ENCODE data around the gene SULT4A1.

SULT4A1 gene

DNA sequence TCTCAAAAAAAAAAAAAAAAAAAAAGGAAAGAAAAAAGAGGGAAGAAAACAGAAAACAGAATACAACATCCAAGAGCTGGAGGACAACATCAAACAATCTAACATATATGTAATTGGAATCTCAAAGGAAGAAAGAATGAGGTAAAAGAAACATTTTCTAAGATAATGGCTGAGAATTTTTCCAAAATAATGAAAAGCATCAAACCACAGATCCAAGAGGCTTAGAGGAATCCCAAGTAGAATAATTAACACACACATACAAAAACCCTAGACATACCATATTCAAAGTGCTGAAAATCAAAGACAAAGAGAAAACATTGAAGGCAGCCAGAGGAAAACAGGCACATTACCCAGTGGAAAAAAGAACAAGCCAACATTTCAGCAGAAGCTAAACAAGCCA lies 4.9 kb downstream of the SULT4A1 start:
- peaks cover 87% of the 10 kb centered on the region for H3K27me3 ChIP-seq (replicated peaks; ENCODE audit: insufficient read depth, low read length)
- no peak overlapping the region for H3K9ac ChIP-seq (ENCODE audit: low read length)
- no peak overlapping the region for H2AFZ ChIP-seq (ENCODE audit: low read length)
- H3K27ac ChIP-seq (ENCODE audit: low read length): no peak overlapping the region
- no peaks in the 10 kb centered on the region for H3K36me3 ChIP-seq (replicated peaks; ENCODE audit: insufficient read depth, low read length)
- no peaks in the 10 kb centered on the region for H3K9me3 ChIP-seq (replicated peaks; ENCODE audit: insufficient read depth, low read length)
- TF ChIP-seq, protein P1, sequence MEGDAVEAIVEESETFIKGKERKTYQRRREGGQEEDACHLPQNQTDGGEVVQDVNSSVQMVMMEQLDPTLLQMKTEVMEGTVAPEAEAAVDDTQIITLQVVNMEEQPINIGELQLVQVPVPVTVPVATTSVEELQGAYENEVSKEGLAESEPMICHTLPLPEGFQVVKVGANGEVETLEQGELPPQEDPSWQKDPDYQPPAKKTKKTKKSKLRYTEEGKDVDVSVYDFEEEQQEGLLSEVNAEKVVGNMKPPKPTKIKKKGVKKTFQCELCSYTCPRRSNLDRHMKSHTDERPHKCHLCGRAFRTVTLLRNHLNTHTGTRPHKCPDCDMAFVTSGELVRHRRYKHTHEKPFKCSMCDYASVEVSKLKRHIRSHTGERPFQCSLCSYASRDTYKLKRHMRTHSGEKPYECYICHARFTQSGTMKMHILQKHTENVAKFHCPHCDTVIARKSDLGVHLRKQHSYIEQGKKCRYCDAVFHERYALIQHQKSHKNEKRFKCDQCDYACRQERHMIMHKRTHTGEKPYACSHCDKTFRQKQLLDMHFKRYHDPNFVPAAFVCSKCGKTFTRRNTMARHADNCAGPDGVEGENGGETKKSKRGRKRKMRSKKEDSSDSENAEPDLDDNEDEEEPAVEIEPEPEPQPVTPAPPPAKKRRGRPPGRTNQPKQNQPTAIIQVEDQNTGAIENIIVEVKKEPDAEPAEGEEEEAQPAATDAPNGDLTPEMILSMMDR (IDR thresholded peaks at IDR 0.05; ENCODE audit: low read length): no peak
- TF ChIP-seq EZH2 (optimal IDR thresholded peaks at IDR 0.05; ENCODE audit: low read depth, low read length) (no peak), EZH2phosphoT487 (IDR thresholded peaks at IDR 0.05; ENCODE audit: low read length) (no peak)
- no peak for DNase-seq
- no peaks in the 10 kb centered on the region for H4K20me1 ChIP-seq (ENCODE audit: insufficient read depth, low read length)
- no peak overlapping the region for H3K4me2 ChIP-seq (ENCODE audit: low read depth, low read length)
- H3K4me3 ChIP-seq (ENCODE audit: low read length): no peak overlapping the region
- no peaks in the 10 kb centered on the region for H3F3A ChIP-seq (ENCODE audit: insufficient read depth, low read length)
- no peaks in the 10 kb centered on the region for H3K79me2 ChIP-seq (ENCODE audit: low read length)
- no peaks in the 10 kb centered on the region for H3K4me1 ChIP-seq (ENCODE audit: low read length)
- H3K9me2 ChIP-seq (replicated peaks; ENCODE audit: insufficient read depth, low read length): no peaks in the 10 kb centered on the region

GRCh38 chr22:43855431-43855830 lies 6.9 kb downstream of the SULT4A1 start:
- H3K9me2 ChIP-seq (replicated peaks; ENCODE audit: insufficient read depth, low read length): no peaks in the 10 kb centered on the region
- H3K79me2 ChIP-seq (ENCODE audit: low read length): no peaks in the 10 kb centered on the region
- no peaks in the 10 kb centered on the region for H3F3A ChIP-seq (ENCODE audit: insufficient read depth, low read length)
- H3K4me3 ChIP-seq (ENCODE audit: low read length): no peak overlapping the region
- peaks cover 94% of the 10 kb centered on the region for H3K27me3 ChIP-seq (replicated peaks; ENCODE audit: insufficient read depth, low read length)
- H3K36me3 ChIP-seq (replicated peaks; ENCODE audit: insufficient read depth, low read length): no peaks in the 10 kb centered on the region
- DNase-seq: no peak
- H2AFZ ChIP-seq (ENCODE audit: low read length): no peak overlapping the region
- H3K9me3 ChIP-seq (replicated peaks; ENCODE audit: insufficient read depth, low read length): no peaks in the 10 kb centered on the region
- TF ChIP-seq, protein P1 (IDR thresholded peaks at IDR 0.05; ENCODE audit: low read length): no peak
- TF ChIP-seq EZH2phosphoT487 (IDR thresholded peaks at IDR 0.05; ENCODE audit: low read length) (no peak), EZH2 (optimal IDR thresholded peaks at IDR 0.05; ENCODE audit: low read depth, low read length) (no peak)
- H4K20me1 ChIP-seq (ENCODE audit: insufficient read depth, low read length): no peaks in the 10 kb centered on the region
- H3K4me1 ChIP-seq (ENCODE audit: low read length): no peaks in the 10 kb centered on the region
- H3K4me2 ChIP-seq (ENCODE audit: low read depth, low read length): no peak overlapping the region
- no peak overlapping the region for H3K27ac ChIP-seq (ENCODE audit: low read length)
- no peak overlapping the region for H3K9ac ChIP-seq (ENCODE audit: low read length)

DNA sequence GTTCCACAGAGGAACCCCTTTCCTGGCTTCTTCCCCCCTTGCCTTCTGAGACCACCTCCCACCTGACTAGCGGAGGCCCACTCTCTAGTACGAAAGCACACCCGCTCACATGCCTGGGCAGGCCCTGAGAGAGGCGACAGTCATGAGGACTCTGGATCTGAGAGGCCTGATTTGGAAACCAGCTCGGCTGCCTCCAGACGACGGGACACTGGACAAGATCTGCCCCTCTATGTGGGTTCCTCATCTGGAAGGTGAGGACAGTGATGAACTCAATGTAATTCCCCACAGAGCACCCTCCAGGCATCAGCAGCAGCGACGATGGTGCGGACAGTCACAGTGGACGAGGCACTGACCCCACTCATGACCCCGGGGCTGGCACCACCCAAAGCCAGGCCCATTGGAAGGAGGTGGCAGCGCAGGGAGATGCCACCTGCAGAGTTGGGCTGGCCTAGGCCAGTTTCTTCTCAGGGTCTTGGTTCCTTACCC lies 7.5 kb downstream of the SULT4A1 start:
- Histone ChIP-seq H3K4me2 (ENCODE audit: low read depth, low read length) (no peak overlapping the region), H3K9me2 (replicated peaks; ENCODE audit: insufficient read depth, low read length) (no peaks in the 10 kb centered on the region), H3K9me3 (replicated peaks; ENCODE audit: insufficient read depth, low read length) (no peaks in the 10 kb centered on the region), H2AFZ (ENCODE audit: low read length) (no peak overlapping the region), H3K27ac (ENCODE audit: low read length) (no peak overlapping the region), H3K9ac (ENCODE audit: low read length) (no peak overlapping the region), H4K20me1 (ENCODE audit: insufficient read depth, low read length) (no peaks in the 10 kb centered on the region), H3K4me3 (ENCODE audit: low read length) (no peak overlapping the region), H3K79me2 (ENCODE audit: low read length) (no peaks in the 10 kb centered on the region), H3K27me3 (replicated peaks; ENCODE audit: insufficient read depth, low read length) (peaks cover 94% of the 10 kb centered on the region), H3F3A (ENCODE audit: insufficient read depth, low read length) (no peaks in the 10 kb centered on the region), H3K4me1 (ENCODE audit: low read length) (no peaks in the 10 kb centered on the region), H3K36me3 (replicated peaks; ENCODE audit: insufficient read depth, low read length) (no peaks in the 10 kb centered on the region)
- no peak for DNase-seq
- TF ChIP-seq EZH2phosphoT487 (IDR thresholded peaks at IDR 0.05; ENCODE audit: low read length): no peak
- TF ChIP-seq EZH2 (optimal IDR thresholded peaks at IDR 0.05; ENCODE audit: low read depth, low read length): no peak
- TF ChIP-seq, protein P1 (IDR thresholded peaks at IDR 0.05; ENCODE audit: low read length): no peak
